GM18526 (cell line): ENCODE measurements around the gene LBH.

Experiments used
- POLR2A ChIP-seq: IDR thresholded peaks from 3 replicates; pipeline ENCODE4 v1.6.1; 2011; ENCODE audit not compliant: insufficient read length; ENCODE audit errors: extremely low read depth

LBH gene

DNA sequence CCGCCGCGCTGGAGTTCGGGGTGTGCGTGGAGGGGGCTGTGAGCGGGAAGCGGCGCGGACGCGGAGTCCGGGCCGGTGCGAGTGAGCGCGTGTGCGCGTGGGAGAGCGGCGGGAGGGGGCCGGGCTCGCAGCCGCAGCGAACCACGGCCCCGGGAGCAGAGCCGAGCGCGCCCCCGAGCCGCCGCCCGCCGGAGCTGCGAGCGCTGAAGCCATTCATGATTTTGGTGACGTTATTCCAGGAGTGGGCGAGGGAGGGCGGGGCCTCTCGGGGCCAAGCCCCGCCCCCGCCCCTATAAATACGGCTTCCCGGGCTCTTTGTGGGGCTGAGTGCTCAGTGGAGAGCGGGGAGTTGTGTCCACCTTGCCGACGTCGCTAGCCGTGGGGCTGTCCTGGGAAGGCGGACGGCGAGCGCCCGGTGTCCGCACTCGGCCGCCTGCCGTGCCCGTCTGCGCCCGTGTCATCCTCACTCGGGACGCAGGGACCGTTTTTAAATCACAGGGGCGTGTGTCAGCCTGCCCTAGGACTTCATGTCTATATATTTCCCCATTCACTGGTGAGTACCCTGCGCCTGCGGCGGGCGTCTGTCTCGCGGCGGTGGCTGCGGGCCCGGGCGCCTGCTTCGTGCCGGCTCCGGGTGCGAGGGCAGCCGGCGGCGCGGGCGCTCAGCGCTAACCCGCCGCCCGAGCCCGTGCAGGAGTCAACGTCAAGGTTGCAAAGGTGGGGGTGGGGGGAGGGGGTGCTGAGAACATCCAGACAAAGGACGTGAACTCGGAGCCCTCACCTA, at the start of gene LBH:
LBH (plus strand) TSS at position 323 of the 784 bp plus-strand sequence; CDS start at position 528, 205 bp downstream.
- TF ChIP-seq POLR2A, result peak; percentile 93

GRCh38 chr2:30184035-30184434, 47.3 kb upstream of the LBH start:
- no peak for TF ChIP-seq POLR2A

DNA sequence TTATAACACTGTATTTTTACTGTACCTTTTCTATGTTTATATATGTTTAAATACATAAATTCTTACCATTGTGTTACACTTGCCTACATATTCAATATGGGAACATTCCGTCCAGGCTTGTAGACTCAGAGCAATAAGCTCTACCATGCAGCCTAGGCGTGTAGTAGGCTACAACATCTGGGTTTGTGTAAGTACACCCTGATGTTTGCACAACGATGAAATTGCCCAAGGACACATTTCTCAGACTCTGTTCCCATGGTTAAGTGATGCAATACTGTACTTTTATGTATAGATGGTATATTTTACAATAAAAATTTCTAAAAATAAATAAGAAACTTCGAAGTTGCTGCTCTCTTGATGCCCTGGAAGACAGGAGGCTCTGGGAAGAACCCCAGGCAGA, 46.2 kb upstream of the LBH start:
- TF ChIP-seq POLR2A, result no peak

DNA sequence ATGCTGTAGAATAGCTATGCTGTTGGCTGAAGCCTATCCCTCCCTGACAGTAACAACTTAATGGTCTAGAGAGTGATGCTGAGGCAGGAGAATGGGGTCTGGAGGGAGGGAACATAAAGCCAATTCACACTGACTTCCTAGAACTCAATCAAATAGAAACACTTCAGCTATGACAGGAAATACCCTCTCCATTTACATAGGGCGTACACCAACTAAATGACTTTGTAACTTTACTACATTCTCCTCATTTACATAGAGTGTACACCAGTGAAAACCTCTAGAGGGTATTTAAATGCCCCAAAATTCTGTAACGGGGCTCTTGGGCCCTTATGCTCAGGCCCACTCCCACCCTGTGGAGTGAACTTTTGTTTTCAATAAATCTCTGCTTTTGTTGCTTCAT, 43.0 kb upstream of the LBH start:
- TF ChIP-seq POLR2A, result no peak

DNA sequence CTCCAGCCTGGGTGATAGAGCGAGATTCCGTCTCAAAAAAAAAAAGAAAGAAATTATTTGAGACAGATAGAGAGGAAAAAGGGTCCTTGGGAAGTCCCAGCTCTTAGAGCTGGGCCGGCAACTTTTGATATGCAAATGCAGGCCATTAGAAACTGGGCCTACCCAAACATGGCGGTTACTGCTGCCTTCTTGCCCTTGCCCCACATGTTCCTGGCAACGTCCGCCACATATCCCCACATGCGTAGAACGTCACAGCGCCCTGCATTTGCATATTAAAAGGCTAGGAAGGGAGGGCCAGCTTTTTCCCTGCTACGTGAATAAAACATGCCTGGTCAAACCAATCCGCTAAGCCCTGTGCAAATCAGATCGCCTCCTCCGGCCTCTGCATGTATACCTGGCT, 40.7 kb upstream of the LBH start:
- TF ChIP-seq POLR2A, result no peak

GRCh38 chr2:30191107-30191506, 40.2 kb upstream of the LBH start:
- no peak for TF ChIP-seq POLR2A

GRCh38 chr2:30191819-30192271, 39.5 kb upstream of the LBH start:
- no peak for TF ChIP-seq POLR2A

- TF ChIP-seq POLR2A, result no peak
These were observed 39.0 kb upstream of the LBH start for GRCh38 chr2:30192314-30192713.

DNA sequence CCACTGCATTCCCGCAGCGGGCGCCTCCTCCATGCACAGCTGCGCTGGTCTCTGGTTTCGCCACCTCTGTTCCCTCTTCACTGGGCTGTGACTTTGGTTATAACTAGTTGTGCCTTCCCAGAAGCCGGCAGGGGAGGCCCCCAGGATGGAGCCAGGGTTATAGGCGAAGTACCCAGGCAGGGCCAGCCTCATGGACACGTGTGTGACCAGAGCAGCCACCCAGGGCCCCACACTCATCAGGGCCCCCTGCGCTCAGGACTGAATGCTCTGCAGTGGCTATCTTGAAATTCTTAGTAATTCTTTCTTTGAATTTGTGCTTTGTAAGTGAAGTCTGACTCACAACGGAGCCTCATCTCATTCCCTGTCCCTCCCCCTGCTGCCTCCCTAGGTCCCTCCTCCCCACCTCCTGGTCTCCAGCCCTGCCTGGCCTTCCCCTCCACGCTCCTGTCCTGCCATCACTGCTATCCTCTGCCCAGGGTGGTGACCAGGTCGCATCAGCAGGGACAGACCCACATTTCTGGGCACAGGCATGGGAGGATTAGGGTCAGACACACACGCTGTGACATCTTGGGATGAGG, 38.1 kb upstream of the LBH start:
- TF ChIP-seq POLR2A, result no peak

GRCh38 chr2:30194421-30194820, 36.9 kb upstream of the LBH start:
- TF ChIP-seq POLR2A, result no peak

DNA sequence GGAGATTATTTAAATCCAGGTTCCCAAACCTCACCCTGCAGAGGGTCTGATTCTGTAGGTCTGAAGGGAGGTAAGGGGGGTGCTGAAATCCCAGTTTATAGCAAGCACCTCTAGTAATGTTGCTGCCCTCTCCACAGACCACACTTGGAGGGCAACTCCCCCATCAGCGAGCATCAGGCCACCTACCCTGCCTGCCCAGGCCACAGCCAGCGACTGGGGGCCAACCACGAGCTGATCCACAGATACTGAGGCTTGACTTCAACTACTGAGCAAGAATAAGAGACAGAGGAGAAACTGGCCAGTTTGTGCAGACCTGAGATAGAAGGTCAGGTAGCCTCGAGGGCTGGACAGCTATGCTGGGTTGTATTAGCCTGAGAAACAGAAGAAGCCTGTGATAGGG, 36.3 kb upstream of the LBH start:
- no peak for TF ChIP-seq POLR2A

DNA sequence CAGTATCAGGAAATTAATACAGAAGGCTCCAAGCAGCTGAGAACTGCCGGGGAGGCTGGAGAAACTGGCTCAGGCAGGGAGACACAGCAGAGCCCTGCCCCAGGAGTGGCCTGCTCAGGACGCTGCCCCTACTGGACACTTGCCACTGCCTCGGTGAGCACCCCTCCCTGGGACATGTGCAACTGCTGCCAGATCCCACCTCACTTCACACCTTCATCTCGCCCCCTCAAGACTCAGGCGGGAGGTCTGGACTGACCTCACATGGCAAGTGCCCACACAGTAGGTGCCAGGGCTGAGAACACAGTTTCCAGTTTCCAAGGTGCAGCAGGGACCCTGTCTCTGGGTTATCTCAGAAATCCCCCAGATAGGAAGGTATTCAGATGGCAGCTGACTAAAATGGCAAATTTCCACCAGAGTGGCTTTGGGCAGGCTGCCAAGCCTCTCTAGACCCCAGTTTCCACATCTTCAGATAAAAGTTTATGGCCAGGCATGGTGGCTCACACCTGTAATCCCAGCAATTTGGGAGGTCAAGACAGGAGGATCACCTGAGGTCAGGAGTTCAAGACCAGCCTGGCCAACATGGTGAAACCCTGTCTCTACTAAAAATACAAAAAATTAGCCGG, 33.7 kb upstream of the LBH start:
- no peak for TF ChIP-seq POLR2A

DNA sequence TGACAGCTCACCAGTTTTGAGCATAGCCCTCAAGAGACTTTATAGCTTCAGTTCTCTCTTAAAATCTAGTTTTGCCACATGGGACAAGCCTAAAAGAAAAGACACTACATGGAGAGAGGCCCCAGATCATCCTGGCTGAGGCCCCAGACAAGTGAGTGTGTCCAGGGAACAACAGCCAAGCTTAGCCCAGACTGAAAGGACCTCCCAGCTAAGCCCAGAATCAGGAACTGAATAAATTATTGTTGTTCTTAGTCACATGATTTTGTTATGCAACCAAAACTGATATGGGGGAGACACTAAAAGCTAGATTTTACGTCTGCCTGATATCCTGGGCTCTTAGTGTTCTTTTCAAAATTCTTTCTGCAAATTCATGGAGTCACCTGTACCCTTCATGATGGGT, 29.3 kb upstream of the LBH start:
- no peak for TF ChIP-seq POLR2A

GRCh38 chr2:30203156-30203555, 28.2 kb upstream of the LBH start:
- TF ChIP-seq POLR2A, result no peak

DNA sequence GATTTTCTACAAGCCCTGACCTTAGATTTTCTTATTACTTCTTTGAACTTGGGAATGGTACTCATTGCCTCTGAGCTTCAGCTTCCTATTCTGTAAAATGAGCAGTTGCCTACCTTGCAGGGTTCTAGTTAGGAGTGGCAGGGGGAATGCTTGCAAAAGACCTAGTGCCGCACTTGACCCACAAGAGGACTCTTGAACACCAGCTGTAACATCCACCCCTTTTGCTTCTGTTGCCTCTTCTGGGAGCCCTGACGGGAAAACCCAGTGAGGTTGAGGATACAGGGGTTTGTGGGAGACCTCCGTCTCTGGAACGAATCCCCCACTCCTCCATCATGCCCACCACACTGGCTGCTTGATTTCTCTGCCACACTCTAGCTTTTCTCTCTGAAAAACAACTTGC, 27.1 kb upstream of the LBH start:
- no peak for TF ChIP-seq POLR2A

GRCh38 chr2:30205456-30205855, 25.9 kb upstream of the LBH start:
- TF ChIP-seq POLR2A, result no peak
